OCI-LY7 (cell line): ENCODE data around the gene PIM3. TPM values are rescaled to one million over a fixed set of nuclear protein-coding genes. Genes with fewer than 3 reads are reported as not detected.

Experiments
- BruUV-seq: library from RNA; stranded (reverse); fragments of 400-500 nt; replicated peaks from 2 replicates; lab custom pipeline; 2021; lab: Mats Ljungman, UMichigan
- CTCF ChIA-PET: fragments of 300-600 bp; sonication (Branson Sonifier 250); formaldehyde crosslinking; loops from one replicate; lab custom pipeline; 2022; ENCODE audit warnings: antibody characterized with exemption; ENCODE audit not compliant: unreplicated experiment; lab: Charles Lee
- POLR2A ChIA-PET: fragments of 300-600 bp; sonication (Branson Sonifier 250); formaldehyde crosslinking; loops from one replicate; lab custom pipeline; 2022; ENCODE audit warnings: antibody characterized with exemption; lab: Charles Lee
- DNase-seq: peaks from one replicate; pipeline ENCODE4 v3.0.0-alpha.2; 2015; ENCODE audit warnings: low spot score
- H2AFZ ChIP-seq: fragments of 200-600 bp; sonication (generic), shearing (Covaris generic); 2 replicates; pipeline ENCODE4 v1.6.1; 2014; ENCODE audit warnings: mild to moderate bottlenecking, antibody characterized with exemption, low read length, moderate library complexity
- H3K27ac ChIP-seq: fragments of 200-600 bp; sonication (generic); 2 replicates; pipeline ENCODE4 v1.5.1; 2014; ENCODE audit warnings: mixed run types, low read depth, mild to moderate bottlenecking, moderate library complexity, low read length, inconsistent platforms; ENCODE audit not compliant: poor library complexity, severe bottlenecking
- H3K36me3 ChIP-seq: fragments of 200-600 bp; sonication (generic); 2 replicates; pipeline ENCODE4 v1.6.1; 2014; ENCODE audit warnings: mild to moderate bottlenecking, antibody characterized with exemption, low read length, moderate library complexity, mixed read lengths; ENCODE audit not compliant: insufficient read depth
- H3K4me1 ChIP-seq: fragments of 200-600 bp; sonication (generic); 2 replicates; pipeline ENCODE4 v1.5.1; 2014; ENCODE audit warnings: mild to moderate bottlenecking, low read length; ENCODE audit not compliant: insufficient read depth, poor library complexity, severe bottlenecking
- H3K4me2 ChIP-seq: fragments of 200-600 bp; sonication (generic); 2 replicates; pipeline ENCODE4 v1.6.1; 2014; ENCODE audit warnings: mild to moderate bottlenecking, low read length
- H3K4me3 ChIP-seq: fragments of 200-600 bp; sonication (generic); 2 replicates; pipeline ENCODE4 v1.5.1; 2014; ENCODE audit warnings: mild to moderate bottlenecking, low read depth, low read length; ENCODE audit not compliant: poor library complexity, severe bottlenecking
- H3K79me2 ChIP-seq: fragments of 200-600 bp; sonication (generic); 2 replicates; pipeline ENCODE4 v1.6.1; 2016; ENCODE audit warnings: low read depth, mild to moderate bottlenecking, low read length, moderate library complexity, mixed read lengths; ENCODE audit not compliant: insufficient read depth
- H3K9me2 ChIP-seq: fragments of 200-600 bp; sonication (generic); 2 replicates; pipeline ENCODE4 v1.6.1; 2016; ENCODE audit warnings: mild to moderate bottlenecking, low read length, mixed read lengths; ENCODE audit not compliant: insufficient read depth
- H3K9me3 ChIP-seq: fragments of 200-600 bp; sonication (generic); 2 replicates; pipeline ENCODE4 v1.6.1; 2014; ENCODE audit warnings: mild to moderate bottlenecking, mixed run types, low read length, mixed read lengths
- H4K20me1 ChIP-seq: fragments of 200-600 bp; sonication (generic); 2 replicates; pipeline ENCODE4 v1.6.1; 2014; ENCODE audit warnings: mild to moderate bottlenecking, antibody characterized with exemption, low read length, moderate library complexity, mixed read lengths; ENCODE audit not compliant: insufficient read depth
- EZH2phosphoT487 ChIP-seq: fragments of 200-600 bp; sonication (generic); IDR thresholded peaks from 2 replicates; pipeline ENCODE4 v1.6.1; 2018; ENCODE audit warnings: low read depth, borderline replicate concordance, mild to moderate bottlenecking, mixed run types, antibody characterized with exemption, low read length, moderate library complexity, mixed read lengths
- intact Hi-C: fragments of 100-400 bp; cut with micrococcal nuclease; formaldehyde crosslinking; loops from one replicate; pipeline ENCODE4 v1.10.0; 2022; ENCODE audit not compliant: unreplicated experiment
- total RNA-seq, 2 experiments: library from RNA; depleted of rRNA in 1 of 2; stranded (reverse); fragments of >200 nt in 1 of 2; shearing (Covaris generic) in 1 of 2; gene quantifications; 2 replicates each; pipeline ENCODE4 v1.2.3, GENCODE V29; 2014 to 2022
- TF ChIP-seq, protein P1 (sequence below): fragments of 200-600 bp; sonication (generic); conservative IDR thresholded peaks from 2 replicates; pipeline ENCODE4 v1.5.1; 2014; ENCODE audit warnings: mild to moderate bottlenecking, antibody characterized with exemption, low read length, moderate library complexity, mixed read lengths

Gene PIM3
- total RNA-seq, 2 experiments from 2014 or later = 60.5 to 81.7 TPM

DNA sequence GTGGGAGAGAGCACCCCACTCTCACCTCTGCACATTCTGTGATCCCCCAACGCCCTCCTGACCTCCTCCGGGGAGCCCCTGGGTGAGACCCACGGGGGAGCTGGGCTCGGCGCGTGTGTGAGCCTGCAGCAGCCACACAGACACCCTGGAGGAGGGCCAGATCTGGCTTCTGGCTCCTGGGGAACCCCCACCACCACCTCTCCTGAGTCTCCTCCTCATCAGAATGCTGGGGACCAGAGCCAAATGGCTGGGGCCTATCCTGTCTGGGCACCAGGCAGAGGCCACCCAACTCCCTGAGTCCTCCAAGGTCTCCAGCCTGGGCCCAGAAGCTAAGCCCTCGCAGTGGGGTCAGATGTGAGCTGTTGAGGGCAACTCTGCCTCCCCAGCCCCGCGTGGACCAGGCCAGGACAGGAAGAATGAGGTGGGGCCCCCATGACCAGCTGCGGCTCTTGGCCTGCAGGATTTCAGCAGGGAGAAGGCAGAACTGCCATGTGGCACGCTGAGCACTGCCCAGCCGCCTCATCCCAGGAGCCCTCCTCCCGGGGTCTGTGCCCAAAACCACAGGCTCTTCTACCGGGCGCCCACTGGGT lies 5.5 kb upstream of the PIM3 start:
- H3K9me3 ChIP-seq = no peaks in the 10 kb centered on the region
- POLR2A ChIA-PET = no interaction called here
- H2AFZ ChIP-seq = no peak overlapping the region
- H3K4me1 ChIP-seq = peaks cover 12% of the 10 kb centered on the region
- H4K20me1 ChIP-seq = no peaks in the 10 kb centered on the region
- no peaks in the 10 kb centered on the region for H3K9me2 ChIP-seq
- no peak for DNase-seq
- H3K27ac ChIP-seq = no peak overlapping the region
- no TSS peak for BruUV-seq
- H3K4me3 ChIP-seq = no peak overlapping the region
- H3K79me2 ChIP-seq = no peaks in the 10 kb centered on the region
- CTCF ChIA-PET = no interaction called here
- no peaks in the 10 kb centered on the region for H3K36me3 ChIP-seq
- intact Hi-C loops = no loop called here
- H3K4me2 ChIP-seq = no peak overlapping the region
- no peak for TF ChIP-seq EZH2phosphoT487
- TF ChIP-seq, protein P1, sequence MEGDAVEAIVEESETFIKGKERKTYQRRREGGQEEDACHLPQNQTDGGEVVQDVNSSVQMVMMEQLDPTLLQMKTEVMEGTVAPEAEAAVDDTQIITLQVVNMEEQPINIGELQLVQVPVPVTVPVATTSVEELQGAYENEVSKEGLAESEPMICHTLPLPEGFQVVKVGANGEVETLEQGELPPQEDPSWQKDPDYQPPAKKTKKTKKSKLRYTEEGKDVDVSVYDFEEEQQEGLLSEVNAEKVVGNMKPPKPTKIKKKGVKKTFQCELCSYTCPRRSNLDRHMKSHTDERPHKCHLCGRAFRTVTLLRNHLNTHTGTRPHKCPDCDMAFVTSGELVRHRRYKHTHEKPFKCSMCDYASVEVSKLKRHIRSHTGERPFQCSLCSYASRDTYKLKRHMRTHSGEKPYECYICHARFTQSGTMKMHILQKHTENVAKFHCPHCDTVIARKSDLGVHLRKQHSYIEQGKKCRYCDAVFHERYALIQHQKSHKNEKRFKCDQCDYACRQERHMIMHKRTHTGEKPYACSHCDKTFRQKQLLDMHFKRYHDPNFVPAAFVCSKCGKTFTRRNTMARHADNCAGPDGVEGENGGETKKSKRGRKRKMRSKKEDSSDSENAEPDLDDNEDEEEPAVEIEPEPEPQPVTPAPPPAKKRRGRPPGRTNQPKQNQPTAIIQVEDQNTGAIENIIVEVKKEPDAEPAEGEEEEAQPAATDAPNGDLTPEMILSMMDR = no peak

DNA sequence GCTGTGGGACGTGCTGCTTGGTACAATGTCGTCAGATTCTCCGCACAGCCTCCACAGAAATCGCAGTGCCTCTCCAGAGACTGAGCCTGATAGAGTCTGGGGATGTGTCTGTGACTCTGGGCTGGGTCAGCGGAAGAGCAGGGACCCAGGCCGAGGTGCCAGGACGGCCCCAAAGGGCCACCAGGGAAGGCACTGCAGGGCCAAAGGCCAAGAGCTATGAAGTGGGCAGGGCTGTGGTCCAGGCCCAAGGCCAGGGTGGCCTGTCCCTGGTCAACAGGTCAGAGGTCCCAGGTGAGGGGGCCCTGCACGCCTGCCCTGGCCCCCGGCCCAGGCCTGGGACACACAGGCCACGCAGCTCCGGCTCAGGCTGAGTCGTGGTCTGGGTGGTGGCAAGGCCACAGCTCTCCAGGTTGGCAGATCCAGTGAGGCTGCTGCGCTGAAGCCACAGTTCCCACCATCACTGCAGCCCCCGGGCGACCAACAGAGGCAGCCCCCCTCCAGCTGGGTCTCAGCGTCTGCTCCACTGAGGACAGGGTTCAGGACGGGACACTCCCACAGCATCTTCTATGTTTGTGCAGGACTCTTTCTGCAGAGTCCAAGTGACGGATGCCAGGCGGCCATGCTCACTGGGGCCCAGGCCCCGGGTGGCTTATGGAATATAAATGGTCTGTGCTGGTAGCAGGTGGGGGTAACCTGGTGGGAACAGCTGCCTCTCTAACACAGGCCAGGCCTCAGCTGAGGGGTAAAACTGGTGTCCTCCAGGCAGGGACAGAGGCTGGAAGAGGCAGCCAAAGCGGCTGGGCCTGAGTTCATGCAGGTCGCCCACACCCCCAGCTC lies 4.8 kb upstream of the PIM3 start:
- no peaks in the 10 kb centered on the region for H3K36me3 ChIP-seq
- H4K20me1 ChIP-seq = no peaks in the 10 kb centered on the region
- no peaks in the 10 kb centered on the region for H3K9me2 ChIP-seq
- peaks cover 12% of the 10 kb centered on the region for H3K4me1 ChIP-seq
- H3K27ac ChIP-seq = no peak overlapping the region
- H3K4me2 ChIP-seq = no peak overlapping the region
- ChIA-PET POLR2A (interaction anchor here (0.6 kb wide), 1 partner anchor 9 kb away, joined by 3 read pairs; no protein-coding TSS in a partner anchor), CTCF (no interaction called here)
- H3K4me3 ChIP-seq = no peak overlapping the region
- H2AFZ ChIP-seq = no peak overlapping the region
- no TSS peak for BruUV-seq
- DNase-seq = no peak
- peaks cover under 1% of the 10 kb centered on the region; the same call in 1 of the 2 replicates for H3K79me2 ChIP-seq
- TF ChIP-seq, protein P1 = no peak
- TF ChIP-seq EZH2phosphoT487 = no peak
- H3K9me3 ChIP-seq = no peaks in the 10 kb centered on the region
- intact Hi-C loops = no loop called here

DNA sequence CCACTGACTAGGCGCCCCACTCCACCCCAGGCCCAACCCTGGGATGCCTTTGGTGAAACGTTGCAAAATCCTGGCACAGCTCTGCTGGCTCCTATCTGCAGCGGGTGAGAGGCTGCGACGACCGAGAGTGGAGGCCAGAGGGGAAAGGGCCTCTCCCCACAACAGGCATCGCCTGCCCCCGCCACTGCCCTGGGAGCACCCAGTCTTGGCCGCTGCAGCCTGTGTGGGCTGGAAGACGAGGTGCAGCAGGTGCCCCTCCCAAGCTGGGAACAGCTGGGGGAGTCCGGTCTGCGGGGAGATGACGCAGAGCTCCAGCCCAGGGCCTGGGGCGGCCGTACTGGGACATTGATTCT lies 4.2 kb upstream of the PIM3 start:
- CTCF ChIA-PET = no interaction called here
- Histone ChIP-seq H3K79me2 (peaks cover 7% of the 10 kb centered on the region; the same call in 1 of the 2 replicates), H3K4me2 (no peak overlapping the region), H3K4me3 (no peak overlapping the region), H3K9me3 (no peaks in the 10 kb centered on the region), H3K36me3 (peaks cover 5% of the 10 kb centered on the region), H3K27ac (no peak overlapping the region), H4K20me1 (no peaks in the 10 kb centered on the region), H2AFZ (no peak overlapping the region), H3K4me1 (peaks cover 12% of the 10 kb centered on the region), H3K9me2 (no peaks in the 10 kb centered on the region)
- intact Hi-C loops = no loop called here
- TF ChIP-seq EZH2phosphoT487 = no peak
- TF ChIP-seq, protein P1 = no peak
- POLR2A ChIA-PET = interaction anchor here (0.6 kb wide), 1 partner anchor 10 kb away, joined by 3 read pairs; no protein-coding TSS in a partner anchor
- no peak for DNase-seq
- no TSS peak for BruUV-seq
